HPDE6-E6E7 (cell line): ENCODE results near the gene TPT1.
"Not testable (repeated sequence)": the region's sequence is repeated elsewhere in the genome, so short reads cannot be mapped to it uniquely, and the experiment has no call there.

ENCODE experiments used
- DNase-seq: peaks from one replicate; pipeline ENCODE4 v3.0.0; 2011; ENCODE audit warnings: missing footprints; ENCODE audit errors: extremely low spot score

TPT1 gene

GRCh38 chr13:45301263-45301662 is 39.7 kb downstream of the TPT1 start:
- no peak for DNase-seq

- no peak for DNase-seq
Observed at GRCh38 chr13:45300190-45300985, 40.6 kb downstream of the TPT1 start.

GRCh38 chr13:45299194-45299593 is 41.8 kb downstream of the TPT1 start:
- DNase-seq, result no peak

GRCh38 chr13:45298550-45298949 is 42.4 kb downstream of the TPT1 start:
- DNase-seq, result not testable (repeated sequence)

GRCh38 chr13:45298206-45298505 is 42.8 kb downstream of the TPT1 start:
- DNase-seq, result no peak

GRCh38 chr13:45297456-45298205 is 43.4 kb downstream of the TPT1 start:
- no peak for DNase-seq

GRCh38 chr13:45296259-45296658 is 44.7 kb downstream of the TPT1 start:
- DNase-seq, result no peak

GRCh38 chr13:45295536-45295935 is 45.4 kb downstream of the TPT1 start:
- DNase-seq, result no peak

GRCh38 chr13:45292176-45292575 is 48.8 kb downstream of the TPT1 start:
- peak; percentile 4 for DNase-seq

- no peak for DNase-seq
Observed at GRCh38 chr13:45289936-45290563, 50.9 kb downstream of the TPT1 start.
